H1 (cell line): ENCODE results near the gene CHCHD6. TPM values are rescaled to one million over a fixed set of nuclear protein-coding genes. Genes with fewer than 3 reads are reported as not detected.

Experiments used
- EGR1 ChIP-seq: IDR thresholded peaks from 2 replicates; pipeline ENCODE4 v1.6.1; 2011; ENCODE audit warnings: low read depth, low read length, borderline replicate concordance
- KDM4A ChIP-seq: IDR thresholded peaks from one replicate; pipeline ENCODE4 v1.7.1; 2012; ENCODE audit warnings: low read depth, mild to moderate bottlenecking, moderate library complexity, low read length, inconsistent platforms; ENCODE audit not compliant: severe bottlenecking
- POU5F1 ChIP-seq: IDR thresholded peaks from 2 replicates; pipeline ENCODE4 v1.6.1; 2011; ENCODE audit warnings: low read depth, mild to moderate bottlenecking, low read length, moderate library complexity
- TBP ChIP-seq: IDR thresholded peaks from 2 replicates; pipeline ENCODE4 v1.6.1; 2011; ENCODE audit warnings: low read depth, low read length, improper control_type of control experiment
- USF2 ChIP-seq: IDR thresholded peaks from 2 replicates; pipeline ENCODE4 v1.6.1; 2011; ENCODE audit warnings: low read length, improper control_type of control experiment
- polyA plus RNA-seq, 7 experiments: library from polyadenylated mRNA; depleted of rRNA in 3 of 7; stranded (reverse) in 5 of 7; unstranded in 2 of 7; fragments of >200 nt in 5 of 7; fragments of 200-250 nt in 2 of 7; gene quantifications; 1 replicate in 5 of 7; 2 replicates in 1 of 7; 4 replicates in 1 of 7; pipeline versions ENCODE4 v1.2.1 to v1.2.3, GENCODE V29; 2011 to 2013; ENCODE audit warnings: missing spikeins in 2 of 7, mixed read lengths in 2 of 7
- total RNA-seq: library from RNA; stranded (reverse); fragmentation: NEBNext Ultra II Directional; extraction: Animal tissue kit (Norgen Biotek cat#: 25700); gene quantifications from 2 replicates; pipeline ENCODE4 v1.2.1, GENCODE V29; 2021

The CHCHD6 gene
- total and polyA plus RNA-seq, 2 of the 8 experiments (the other 6 are each of a cell fraction or from before 2014, with no cell fraction given): 32.4 to 37.6 TPM

DNA sequence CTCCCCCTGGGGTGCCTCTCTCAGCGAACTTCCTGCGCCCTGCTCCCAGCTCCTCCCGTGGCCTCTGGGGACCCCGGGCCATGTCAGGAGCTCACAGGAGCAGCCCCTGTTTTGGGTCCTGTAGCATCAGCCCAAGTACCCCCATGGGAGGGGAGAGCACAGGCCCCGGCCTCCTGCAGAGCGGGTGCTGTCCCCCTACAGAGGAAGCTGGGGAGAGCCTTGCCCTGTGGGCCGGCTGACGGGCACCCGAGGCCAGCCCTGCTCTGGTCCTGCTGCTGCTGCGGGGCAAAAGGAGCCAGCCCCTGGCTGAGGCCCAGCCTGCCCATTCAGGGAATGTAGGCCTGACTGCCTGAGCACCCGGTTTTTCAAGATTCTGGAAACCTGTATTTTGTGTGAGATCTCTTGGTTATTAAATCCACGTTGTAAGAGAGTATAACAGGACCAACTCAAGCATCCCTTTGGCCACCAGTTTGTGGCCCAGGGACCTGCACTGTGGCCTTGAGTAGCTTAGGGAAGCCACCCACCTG is 291.3 kb downstream of the CHCHD6 start (continued):
- TF ChIP-seq USF2 (no peak), EGR1 (no peak), TBP (no peak), POU5F1 (no peak), KDM4A (no peak)
